Testis (tissue), 2 donors: ENCODE measurements around the gene SDC3.

ENCODE experiments used
- POLR2A ChIP-seq: fragments of 450-650 bp; IDR thresholded peaks from one replicate; pipeline ENCODE4 v1.6.1; 2017; ENCODE audit warnings: antibody characterized with exemption, mild to moderate bottlenecking, moderate library complexity
- TF ChIP-seq, protein P1 (sequence below), 3 experiments: fragments of 450-650 bp in 2 of 3; fragments of 200-600 bp in 1 of 3; sonication (generic) in 1 of 3; IDR thresholded peaks; one replicate each; pipeline ENCODE4 v1.5.1; 2016 to 2019; ENCODE audit warnings: antibody characterized with exemption in 3 of 3, mild to moderate bottlenecking in 2 of 3, moderate library complexity in 1 of 3

DNA sequence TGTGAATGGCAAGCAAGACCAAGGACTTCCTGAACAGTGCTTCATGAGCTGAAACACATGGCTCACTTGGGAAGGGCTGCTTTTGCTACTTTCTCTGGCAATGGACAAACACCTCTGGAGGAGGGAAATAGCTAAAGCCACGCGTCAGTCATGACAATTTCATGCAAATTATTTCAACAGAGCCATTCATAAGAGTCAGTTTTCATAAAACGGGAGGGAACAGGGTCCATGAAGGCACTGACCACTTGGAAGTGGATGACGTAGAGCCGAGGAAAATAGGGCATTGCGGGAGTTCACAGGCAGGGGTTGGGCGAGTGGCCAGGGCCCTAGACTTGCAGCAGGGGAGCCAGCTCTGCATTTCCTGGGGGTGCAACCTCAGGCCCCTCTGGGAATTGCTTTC lies 43.9 kb downstream of the SDC3 start:
- TF ChIP-seq, protein P1, sequence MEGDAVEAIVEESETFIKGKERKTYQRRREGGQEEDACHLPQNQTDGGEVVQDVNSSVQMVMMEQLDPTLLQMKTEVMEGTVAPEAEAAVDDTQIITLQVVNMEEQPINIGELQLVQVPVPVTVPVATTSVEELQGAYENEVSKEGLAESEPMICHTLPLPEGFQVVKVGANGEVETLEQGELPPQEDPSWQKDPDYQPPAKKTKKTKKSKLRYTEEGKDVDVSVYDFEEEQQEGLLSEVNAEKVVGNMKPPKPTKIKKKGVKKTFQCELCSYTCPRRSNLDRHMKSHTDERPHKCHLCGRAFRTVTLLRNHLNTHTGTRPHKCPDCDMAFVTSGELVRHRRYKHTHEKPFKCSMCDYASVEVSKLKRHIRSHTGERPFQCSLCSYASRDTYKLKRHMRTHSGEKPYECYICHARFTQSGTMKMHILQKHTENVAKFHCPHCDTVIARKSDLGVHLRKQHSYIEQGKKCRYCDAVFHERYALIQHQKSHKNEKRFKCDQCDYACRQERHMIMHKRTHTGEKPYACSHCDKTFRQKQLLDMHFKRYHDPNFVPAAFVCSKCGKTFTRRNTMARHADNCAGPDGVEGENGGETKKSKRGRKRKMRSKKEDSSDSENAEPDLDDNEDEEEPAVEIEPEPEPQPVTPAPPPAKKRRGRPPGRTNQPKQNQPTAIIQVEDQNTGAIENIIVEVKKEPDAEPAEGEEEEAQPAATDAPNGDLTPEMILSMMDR (IDR thresholded peaks at IDR 0.05) = no peak
- no peak for TF ChIP-seq POLR2A
